Motor neuron (in vitro differentiated cells): ENCODE results near the gene ADNP. TPM values are rescaled to one million over a fixed set of nuclear protein-coding genes. Genes with fewer than 3 reads are reported as not detected.
A peak's percentile ranks its signal among the peaks of the same experiment; 100 is the strongest.

Experiments used
- ATAC-seq, 8 experiments: fragments of 200-7000 bp; cut with Tn5 transposase; replicated peaks in 6 of 8; 2 replicates each; pipeline ENCODE4 v1.8.0; 2021; ENCODE audit warnings: mild to moderate bottlenecking in 8 of 8, moderate library complexity in 8 of 8
- H3K27ac ChIP-seq, 2 donors: fragments of 250-450 bp; sonication (Bioruptor Pico); 2 replicates each; pipeline ENCODE4 v1.9.0; 2021; ENCODE audit warnings: antibody characterized with exemption in 2 of 2, mild to moderate bottlenecking in 2 of 2, moderate library complexity in 1 of 2
- H3K4me1 ChIP-seq, 2 donors: fragments of 250-450 bp; sonication (Bioruptor Pico); replicated peaks in 1 of 2; 2 replicates each; pipeline ENCODE4 v1.6.1; 2021; ENCODE audit warnings: antibody characterized with exemption in 2 of 2, mild to moderate bottlenecking in 2 of 2, moderate library complexity in 1 of 2
- H3K4me3 ChIP-seq, 5 donors: fragments of 250-450 bp; sonication (Bioruptor Pico); 2 replicates each; pipeline ENCODE4 v1.9.0; 2021; ENCODE audit warnings: antibody characterized with exemption in 5 of 5, mild to moderate bottlenecking in 5 of 5, moderate library complexity in 4 of 5
- WGBS, 10 experiments: fragments of 450-650 bp; shearing (Covaris generic); methylation state at CpG; one replicate each; pipeline ENCODE4 v1.0.0; 2022; 5-methylcytosine and 5-hydroxymethylcytosine counted together
- in situ Hi-C, 9 experiments: fragments of 400-800 bp; cut with MboI; loops; one replicate each; pipeline ENCODE4 v1.15.0; 2021; ENCODE audit warnings: low sequenced_read_pairs in 9 of 9, low pct_unique_long_range_greater_than_20kb in 2 of 9; ENCODE audit not compliant: unreplicated experiment in 9 of 9
- total RNA-seq, 8 experiments: library from RNA; unstranded; fragments of 300-600 nt; gene quantifications; 2 replicates each; pipeline versions ENCODE4 v1.2.3 to v1.2.4, GENCODE V29; 2022

ADNP gene
- total RNA-seq, 8 experiments from 2014 or later = 11.6 to 121 (median 55.7) TPM

DNA sequence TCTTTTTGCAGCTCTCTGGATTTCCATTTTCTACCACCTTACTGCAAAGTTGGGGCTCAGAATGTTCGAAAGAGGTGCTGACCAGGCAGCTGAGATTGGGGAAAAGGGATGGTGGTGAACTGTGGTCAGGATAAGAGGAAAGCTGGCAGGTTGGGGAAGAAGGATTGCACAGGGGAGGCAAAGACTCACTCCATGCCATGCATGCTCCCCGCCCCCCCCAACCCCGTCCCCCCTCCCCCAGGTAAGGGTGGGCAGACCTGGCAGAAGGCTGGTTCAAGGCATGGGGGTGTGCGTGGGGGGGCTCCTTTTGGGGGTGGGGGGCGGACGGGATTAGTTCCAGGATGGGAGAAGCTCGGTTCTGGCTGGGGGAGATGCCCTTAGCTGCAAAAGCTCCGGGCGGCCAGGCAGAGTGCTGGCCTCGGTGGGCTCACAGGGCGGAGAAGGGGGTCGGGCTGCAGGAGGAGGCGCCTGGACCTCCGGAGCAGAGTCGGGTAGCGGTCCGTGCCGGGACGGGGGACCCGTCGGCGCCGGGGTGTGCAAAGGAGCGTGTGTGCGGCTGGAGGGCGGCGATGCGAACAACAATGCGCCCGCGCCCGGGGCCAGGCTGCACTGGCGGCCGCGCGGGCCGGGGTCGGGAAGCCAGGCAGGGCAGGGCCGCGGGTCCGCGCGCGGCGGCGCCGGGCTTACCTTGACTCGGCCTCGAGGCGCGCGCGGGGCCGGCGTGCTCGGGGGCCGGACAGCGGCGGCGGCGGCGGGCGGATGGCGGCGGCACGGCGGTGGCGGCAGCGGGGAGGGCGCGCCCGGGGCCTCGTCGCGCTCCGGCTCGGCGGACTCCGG, 880 bp downstream of the ADNP start:
- Histone ChIP-seq H3K4me1 (peaks cover 23 to 39% of the 10 kb centered on the region in 2 donors), H3K27ac (peak overlapping the region; percentile 98), H3K4me3 (peak overlapping the region; percentile 43 to 99 (median 72))
- in situ Hi-C loops = no loop called here
- WGBS, 10 experiments = 0 to 14% (median 0%) methylated on average over 1 of the region's 79 CpGs; no CpG with 5 or more reads in 7 of the 10 experiments
- ATAC-seq = peak in 4 of 8 experiments; percentile 1 to 4 (median 2)

- peak; percentile 35 to 63 (median 50) for ATAC-seq
- H3K4me1 ChIP-seq = peaks cover 29 to 47% of the 10 kb centered on the region in 2 donors
- peak overlapping the region; percentile 98 for H3K27ac ChIP-seq
- H3K4me3 ChIP-seq = peak overlapping the region; percentile 43 to 99 (median 72)
- WGBS, 10 experiments = 0 to 60% (median 9%) methylated on average over 1 to 9 of the region's 13 CpGs
- in situ Hi-C loops = no loop called here
Measured at GRCh38 chr20:50929299-50930138, 1.7 kb downstream of the ADNP start.

- in situ Hi-C loops = no loop called here
- peaks cover 29 to 55% of the 10 kb centered on the region in 2 donors for H3K4me1 ChIP-seq
- no peak for ATAC-seq
- 50 to 100% (median 72%) methylated on average over 1 to 5 of the region's 5 CpGs; no CpG with 5 or more reads in 1 of the 10 experiments for WGBS, 10 experiments
- no peak overlapping the region for H3K27ac ChIP-seq
- peak overlapping the region in 4 of 5 donors; percentile 43 to 99 (median 62) for H3K4me3 ChIP-seq
Measured at GRCh38 chr20:50928469-50928868, 2.8 kb downstream of the ADNP start.

DNA sequence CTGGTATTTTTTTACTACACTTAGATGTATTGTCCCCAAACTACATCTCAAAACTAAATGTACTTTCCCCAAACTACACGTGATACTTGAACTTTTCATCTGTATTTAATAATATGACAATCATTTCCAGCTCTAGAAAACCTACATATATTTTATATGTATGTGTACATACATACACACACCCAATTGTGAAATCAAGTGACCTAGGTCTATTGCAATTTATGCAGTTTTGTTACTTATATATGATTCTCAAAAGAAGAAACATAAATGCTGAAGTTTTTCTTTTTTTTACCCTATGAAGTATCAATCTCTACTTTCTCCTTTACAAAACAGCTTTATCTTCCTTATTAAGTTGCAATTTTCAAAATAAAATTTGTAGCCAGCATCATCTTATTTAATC, 4.7 kb downstream of the ADNP start:
- H3K27ac ChIP-seq = no peak overlapping the region
- ATAC-seq = no peak
- in situ Hi-C loops = no loop called here
- H3K4me3 ChIP-seq = no peak overlapping the region
- WGBS, 10 experiments = 13 to 100% (median 73%) methylated on average over 1 of the region's 1 CpG
- H3K4me1 ChIP-seq = peaks cover 38 to 54% of the 10 kb centered on the region in 2 donors

GRCh38 chr20:50924261-50924920, 6.8 kb downstream of the ADNP start:
- no peak overlapping the region for H3K27ac ChIP-seq
- ATAC-seq = no peak
- H3K4me3 ChIP-seq = no peak overlapping the region
- in situ Hi-C loops = no loop called here
- H3K4me1 ChIP-seq = peaks cover 38 to 56% of the 10 kb centered on the region in 2 donors
- 33 to 100% (median 67%) methylated on average over 1 to 2 of the region's 2 CpGs; no CpG with 5 or more reads in 1 of the 10 experiments for WGBS, 10 experiments

DNA sequence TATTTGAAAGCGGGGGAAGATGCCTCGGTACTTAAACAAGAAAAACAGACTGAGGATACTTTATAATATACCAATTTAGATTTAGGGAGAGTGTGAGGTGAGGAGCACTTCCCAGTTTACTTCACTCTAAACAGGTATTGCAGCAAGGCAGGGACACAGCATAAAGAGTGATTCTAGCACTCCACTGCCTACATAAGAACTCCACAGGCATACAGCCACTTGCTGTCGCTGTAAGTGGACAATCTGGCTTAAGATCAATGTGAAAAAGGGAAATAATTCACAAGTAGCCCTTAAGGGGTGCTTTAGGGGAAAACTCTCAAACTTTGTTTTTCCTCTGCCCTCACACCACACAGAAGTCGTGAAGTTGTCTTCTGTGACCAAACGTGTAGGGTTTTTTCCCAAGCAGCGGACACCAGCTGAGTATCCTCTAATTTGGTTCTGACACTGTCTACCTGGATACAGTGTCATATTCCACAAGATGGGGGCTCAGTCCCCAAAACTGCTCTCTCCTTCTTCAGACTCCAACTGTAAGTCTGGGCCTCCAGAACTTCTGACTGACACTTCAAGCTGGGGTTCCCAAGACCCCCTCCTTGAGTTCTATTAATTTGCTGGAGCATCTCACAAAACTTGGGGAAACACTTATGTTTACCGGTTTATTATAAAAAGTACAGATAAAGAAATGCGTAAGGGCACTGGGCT, 9.3 kb downstream of the ADNP start:
- H3K27ac ChIP-seq = no peak overlapping the region
- H3K4me3 ChIP-seq = no peak overlapping the region
- 41 to 98% (median 87%) methylated on average over 1 to 8 of the region's 8 CpGs for WGBS, 10 experiments
- ATAC-seq = no peak
- H3K4me1 ChIP-seq = peaks cover 38 to 46% of the 10 kb centered on the region in 2 donors
- in situ Hi-C loops = no loop called here

- peak in 3 of 8 experiments; percentile 71 to 83 (median 81) for ATAC-seq
- Histone ChIP-seq H3K4me1 (peaks cover 44 to 46% of the 10 kb centered on the region in 2 donors), H3K27ac (no peak overlapping the region), H3K4me3 (no peak overlapping the region)
- in situ Hi-C loops = no loop called here
Measured at GRCh38 chr20:50920997-50921396, 10.2 kb downstream of the ADNP start.

- Histone ChIP-seq H3K4me3 (no peak overlapping the region), H3K27ac (no peak overlapping the region), H3K4me1 (peaks cover 35 to 40% of the 10 kb centered on the region in 2 donors)
- in situ Hi-C loops = no loop called here
- WGBS, 10 experiments = 43 to 100% (median 85%) methylated on average over 1 to 6 of the region's 6 CpGs; no CpG with 5 or more reads in 2 of the 10 experiments
- no peak for ATAC-seq
Measured at GRCh38 chr20:50919567-50919966, 11.7 kb downstream of the ADNP start.

GRCh38 chr20:50918403-50918802, 12.8 kb downstream of the ADNP start:
- H3K27ac ChIP-seq = no peak overlapping the region
- ATAC-seq = no peak
- in situ Hi-C loops = no loop called here
- 47 to 100% (median 80%) methylated on average over 1 to 3 of the region's 3 CpGs for WGBS, 10 experiments
- peaks cover 35 to 42% of the 10 kb centered on the region in 2 donors for H3K4me1 ChIP-seq
- no peak overlapping the region for H3K4me3 ChIP-seq

DNA sequence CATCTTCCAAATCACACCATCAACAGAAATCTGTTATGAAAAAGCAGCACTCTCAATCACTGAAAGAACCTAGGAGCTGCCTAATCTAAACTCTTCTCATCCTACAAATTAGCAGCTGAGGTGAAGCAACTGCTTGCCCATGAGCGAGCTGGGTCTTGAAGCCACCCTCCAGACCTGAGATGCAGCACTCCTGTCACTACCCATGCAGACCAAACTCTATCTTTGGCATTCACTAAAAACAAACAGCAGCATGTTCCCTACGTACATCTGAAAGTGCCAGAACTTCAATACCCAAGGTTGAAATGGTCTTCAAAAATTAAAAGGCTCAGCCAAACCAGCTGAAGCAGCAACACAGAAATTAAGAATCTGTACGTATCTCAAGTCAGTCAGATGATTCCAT, 14.3 kb downstream of the ADNP start:
- H3K4me1 ChIP-seq = peaks cover 27 to 42% of the 10 kb centered on the region in 2 donors

DNA sequence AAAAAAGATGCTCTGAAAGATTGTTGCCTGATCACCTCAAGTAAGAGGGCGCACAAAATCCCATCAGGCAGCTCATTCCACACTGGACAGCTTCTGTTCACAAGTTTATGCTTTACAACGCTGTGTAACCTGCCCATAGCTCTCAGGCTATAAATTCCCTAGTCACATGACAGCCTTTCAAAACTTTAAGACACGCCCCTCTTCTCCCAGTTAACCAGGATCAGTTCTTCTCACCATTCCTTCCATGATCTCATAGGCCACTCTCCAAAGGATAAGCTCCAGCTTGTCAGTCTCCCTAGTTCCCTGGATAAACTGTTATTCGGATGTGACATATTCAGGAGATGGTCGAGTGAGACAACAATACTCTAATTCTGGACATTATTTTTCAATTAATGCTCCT, 15.0 kb downstream of the ADNP start:
- Histone ChIP-seq H3K4me3 (no peak overlapping the region), H3K27ac (no peak overlapping the region), H3K4me1 (peaks cover 22 to 40% of the 10 kb centered on the region in 2 donors)
- in situ Hi-C loops = no loop called here
- peak in 7 of 8 experiments; percentile 13 to 93 (median 88) for ATAC-seq
- 0 to 90% (median 63%) methylated on average over 1 to 5 of the region's 5 CpGs for WGBS, 10 experiments

More for the DNA sequence above, 14.3 kb downstream of the ADNP start:
- WGBS, 10 experiments = 13 to 100% (median 89%) methylated on average over 1 to 3 of the region's 3 CpGs; no CpG with 5 or more reads in 2 of the 10 experiments
- Histone ChIP-seq H3K27ac (no peak overlapping the region), H3K4me3 (no peak overlapping the region)
- in situ Hi-C loops = no loop called here
- no peak for ATAC-seq

DNA sequence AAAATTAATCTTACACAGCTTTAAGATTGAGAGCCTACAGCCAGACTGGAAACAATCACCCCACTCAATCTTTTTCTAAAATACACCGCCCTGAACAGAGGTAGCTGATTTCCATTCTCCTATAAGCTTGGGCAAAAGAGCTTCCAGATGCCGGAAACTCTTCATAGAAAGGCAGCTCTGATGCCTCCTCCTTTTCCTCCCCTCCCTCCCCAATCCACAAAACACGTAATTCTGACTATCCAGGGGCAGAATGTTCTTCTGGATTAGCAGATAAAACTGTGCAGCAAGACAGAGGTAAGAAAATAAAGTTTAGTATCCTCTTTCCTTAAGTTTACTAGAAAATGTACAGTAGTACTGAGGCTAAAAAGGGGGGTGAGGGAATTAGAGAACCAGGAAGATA, 15.8 kb downstream of the ADNP start:
- Histone ChIP-seq H3K4me3 (no peak overlapping the region), H3K27ac (no peak overlapping the region), H3K4me1 (peaks cover 22 to 37% of the 10 kb centered on the region in 2 donors)
- in situ Hi-C loops = no loop called here
- peak in 3 of 8 experiments; percentile 5 to 22 (median 18) for ATAC-seq
- WGBS, 10 experiments = 3 to 100% (median 26%) methylated on average over 1 to 3 of the region's 3 CpGs; no CpG with 5 or more reads in 3 of the 10 experiments
